Central memory CD4-positive, alpha-beta T cell (primary cell): ENCODE results near the gene KDM4B.

Source experiments
- DNase-seq: peaks from one replicate; pipeline ENCODE4 v3.0.0; 2022

Gene KDM4B

GRCh38 chr19:5074830-5075394 lies 106.0 kb downstream of the KDM4B start:
- DNase-seq = no peak

GRCh38 chr19:5075597-5075996 lies 106.7 kb downstream of the KDM4B start:
- no peak for DNase-seq

- no peak for DNase-seq
These were observed 107.7 kb downstream of the KDM4B start for GRCh38 chr19:5076440-5077208.

- no peak for DNase-seq
These were observed 108.2 kb downstream of the KDM4B start for GRCh38 chr19:5077209-5077515.

- no peak for DNase-seq
These were observed 109.3 kb downstream of the KDM4B start for GRCh38 chr19:5078182-5078581.

GRCh38 chr19:5078666-5079065 lies 109.8 kb downstream of the KDM4B start:
- no peak for DNase-seq

GRCh38 chr19:5079071-5079774 lies 110.3 kb downstream of the KDM4B start:
- DNase-seq = no peak

- DNase-seq = no peak
These were observed 111.2 kb downstream of the KDM4B start for GRCh38 chr19:5080030-5080654.

GRCh38 chr19:5080809-5081208 lies 111.9 kb downstream of the KDM4B start:
- no peak for DNase-seq

- DNase-seq = no peak
These were observed 112.7 kb downstream of the KDM4B start for GRCh38 chr19:5081443-5082161.

GRCh38 chr19:5083547-5083965 lies 114.6 kb downstream of the KDM4B start:
- no peak for DNase-seq

- no peak for DNase-seq
These were observed 116.7 kb downstream of the KDM4B start for GRCh38 chr19:5085566-5085965.

GRCh38 chr19:5086230-5086629 lies 117.3 kb downstream of the KDM4B start:
- DNase-seq = no peak

- no peak for DNase-seq
These were observed 118.0 kb downstream of the KDM4B start for GRCh38 chr19:5086725-5087439.

- DNase-seq = no peak
These were observed 120.4 kb downstream of the KDM4B start for GRCh38 chr19:5089283-5089682.

GRCh38 chr19:5090465-5091017 lies 121.6 kb downstream of the KDM4B start:
- no peak for DNase-seq

GRCh38 chr19:5091018-5091683 lies 122.2 kb downstream of the KDM4B start:
- no peak for DNase-seq

- no peak for DNase-seq
These were observed 123.0 kb downstream of the KDM4B start for GRCh38 chr19:5091684-5092480.

GRCh38 chr19:5092481-5092843 lies 123.5 kb downstream of the KDM4B start:
- no peak for DNase-seq

- no peak for DNase-seq
These were observed 124.5 kb downstream of the KDM4B start for GRCh38 chr19:5093297-5093928.
